Spinal cord (tissue), 10 donors: ENCODE data around the gene RGS4. TPM values are rescaled to one million over a fixed set of nuclear protein-coding genes. Genes with fewer than 3 reads are reported as not detected.
"Not testable (repeated sequence)": the region's sequence is repeated elsewhere in the genome, so short reads cannot be mapped to it uniquely, and the experiment has no call there.

Source experiments
- DNase-seq, 6 donors: peaks; one replicate each; pipeline versions ENCODE4 v3.0.0 to v3.0.0-alpha.2; 2013 to 2015; ENCODE audit warnings: low spot score in 6 of 6, low read depth in 4 of 6
- H3K27ac ChIP-seq: one replicate; pipeline ENCODE4 v1.5.1; 2013; ENCODE audit warnings: low read depth, low read length, control low read depth
- H3K27me3 ChIP-seq: one replicate; pipeline ENCODE4 v1.6.1; 2013; ENCODE audit warnings: low read length; ENCODE audit not compliant: control insufficient read depth, insufficient read depth
- H3K36me3 ChIP-seq: one replicate; pipeline ENCODE4 v1.6.1; 2013; ENCODE audit warnings: low read length; ENCODE audit not compliant: control insufficient read depth, insufficient read depth
- H3K4me1 ChIP-seq: one replicate; pipeline ENCODE4 v1.6.1; 2013; ENCODE audit warnings: low read length; ENCODE audit not compliant: control insufficient read depth, insufficient read depth
- H3K4me3 ChIP-seq: one replicate; pipeline ENCODE4 v1.5.1; 2013; ENCODE audit warnings: low read depth, low read length, control low read depth
- H3K9me3 ChIP-seq: one replicate; pipeline ENCODE4 v1.6.1; 2013; ENCODE audit warnings: low read length; ENCODE audit not compliant: control insufficient read depth, insufficient read depth
- WGBS: methylation state at CpG from one replicate; pipeline ENCODE4 v1.1.5; 2013; ENCODE audit warnings: missing lambda C conversion rate; ENCODE audit not compliant: insufficient coverage; 5-methylcytosine and 5-hydroxymethylcytosine counted together
- polyA plus RNA-seq, 2 donors: library from polyadenylated mRNA; unstranded; fragments of 120-200 nt; gene quantifications; one replicate each; pipeline ENCODE4 v1.2.1, GENCODE V29; 2013; ENCODE audit not compliant: insufficient read length in 2 of 2
- total RNA-seq, 2 donors: library from RNA; depleted of rRNA in 1 of 2; stranded (reverse); fragments of 120-200 nt in 1 of 2; fragments of >200 nt in 1 of 2; gene quantifications; one replicate each; pipeline versions ENCODE4 v1.2.3 to v1.2.4, GENCODE V29; 2013 to 2014
- donor health status: healthy.

The RGS4 gene
- total and polyA plus RNA-seq, 4 donors: 15.5 to 148 (median 37.9) TPM

DNA sequence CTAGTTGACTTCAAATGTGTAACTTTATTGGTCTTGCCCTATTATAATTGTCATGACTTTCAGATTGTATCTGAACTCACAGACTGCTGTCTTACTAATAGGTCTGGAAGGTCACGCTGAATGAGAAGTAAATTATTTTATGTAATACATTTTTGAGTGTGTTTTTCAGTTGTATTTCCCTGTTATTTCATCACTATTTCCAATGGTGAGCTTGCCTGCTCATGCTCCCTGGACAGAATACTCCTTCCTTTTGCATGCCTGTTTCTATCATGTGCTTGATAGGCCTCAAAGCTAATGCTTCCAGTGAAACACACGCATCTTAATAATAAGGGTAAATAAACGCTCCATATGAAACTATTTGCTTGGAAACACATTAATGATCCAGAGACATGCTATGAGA, 7.3 kb downstream of the RGS4 start:
- no peak overlapping the region for H3K4me3 ChIP-seq
- no CpG with 5 or more reads among the region's 3 CpGs for WGBS

GRCh38 chr1:163076981-163077761, 8.0 kb downstream of the RGS4 start:
- no CpG with 5 or more reads among the region's 5 CpGs for WGBS
- no peak for DNase-seq

More for the DNA sequence above, 7.3 kb downstream of the RGS4 start:
- no peak for DNase-seq
- Histone ChIP-seq H3K4me1 (no peaks in the 10 kb centered on the region), H3K27me3 (no peaks in the 10 kb centered on the region), H3K9me3 (no peaks in the 10 kb centered on the region), H3K27ac (no peak overlapping the region), H3K36me3 (no peaks in the 10 kb centered on the region)

DNA sequence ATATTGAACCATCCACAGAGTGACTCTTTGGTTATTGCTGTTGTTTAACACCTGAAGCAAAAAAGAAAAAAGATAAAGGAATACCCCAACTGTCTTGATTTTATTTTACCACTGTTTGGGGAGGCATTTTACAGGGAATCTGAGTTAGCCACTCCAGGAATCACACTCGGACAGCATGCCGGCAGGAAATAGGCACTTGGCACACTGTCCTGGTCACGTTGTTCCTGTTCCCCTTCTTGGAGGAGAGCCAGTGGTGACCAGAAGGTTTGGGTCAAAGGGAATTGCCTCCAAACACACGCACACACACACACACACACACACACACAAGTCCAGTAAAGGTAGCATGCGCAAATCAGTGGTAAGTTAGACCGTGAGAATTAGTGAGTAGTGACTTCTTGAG, 13.8 kb downstream of the RGS4 start:
- no peak for DNase-seq
- Histone ChIP-seq H3K4me3 (no peak overlapping the region), H3K9me3 (no peaks in the 10 kb centered on the region), H3K27me3 (no peaks in the 10 kb centered on the region), H3K4me1 (no peaks in the 10 kb centered on the region), H3K36me3 (no peaks in the 10 kb centered on the region), H3K27ac (no peak overlapping the region)
- WGBS: 86% methylated on average over 2 of the region's 6 CpGs

More at GRCh38 chr1:163076981-163077761, 8.0 kb downstream of the RGS4 start:
- no peaks in the 10 kb centered on the region for H3K4me1 ChIP-seq
- no peaks in the 10 kb centered on the region for H3K36me3 ChIP-seq
- no peaks in the 10 kb centered on the region for H3K27me3 ChIP-seq
- H3K27ac ChIP-seq: no peak overlapping the region
- no peak overlapping the region for H3K4me3 ChIP-seq
- no peaks in the 10 kb centered on the region for H3K9me3 ChIP-seq

DNA sequence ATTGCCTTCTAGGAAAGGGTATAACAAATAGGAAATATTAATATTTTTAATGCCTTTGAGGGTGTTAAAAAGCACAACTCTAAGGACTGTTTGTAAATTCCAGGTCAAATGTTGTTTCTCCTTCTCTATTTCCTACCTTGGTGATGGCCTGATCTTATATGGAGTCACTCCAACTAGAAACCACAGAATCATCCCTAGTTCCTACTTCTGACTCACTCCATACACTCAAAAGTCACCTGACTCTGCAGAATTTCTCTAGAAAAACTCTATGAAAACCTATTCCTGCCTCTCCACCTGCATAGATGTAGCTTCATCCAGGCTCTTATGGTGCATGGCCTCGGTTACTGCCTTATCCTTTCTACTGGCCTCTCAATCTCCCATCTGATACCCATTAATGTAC, 14.5 kb downstream of the RGS4 start:
- DNase-seq: no peak
- no peaks in the 10 kb centered on the region for H3K9me3 ChIP-seq
- H3K36me3 ChIP-seq: no peaks in the 10 kb centered on the region
- no peaks in the 10 kb centered on the region for H3K4me1 ChIP-seq
- H3K27ac ChIP-seq: no peak overlapping the region
- H3K4me3 ChIP-seq: no peak overlapping the region
- 100% methylated on average over 1 of the region's 1 CpG for WGBS
- H3K27me3 ChIP-seq: no peaks in the 10 kb centered on the region

DNA sequence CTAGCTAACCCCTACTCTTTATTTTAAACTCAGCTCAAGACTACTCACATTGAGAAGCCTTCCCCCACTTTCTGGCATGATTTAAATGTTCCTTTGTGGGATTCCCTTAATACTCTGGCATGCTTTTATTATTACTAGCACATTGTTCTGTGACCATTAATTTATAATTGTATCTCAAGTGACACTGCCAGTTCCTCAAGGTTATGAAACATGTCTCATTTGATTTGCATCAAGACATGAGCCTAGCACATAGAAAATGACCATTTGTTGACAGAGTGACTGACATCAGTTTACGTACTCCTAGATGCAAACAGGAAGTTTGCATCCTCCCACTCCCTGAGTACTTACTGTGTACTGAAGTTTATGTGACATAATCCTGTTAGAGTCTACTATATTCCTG, 15.2 kb downstream of the RGS4 start:
- Histone ChIP-seq H3K9me3 (no peaks in the 10 kb centered on the region), H3K27me3 (no peaks in the 10 kb centered on the region), H3K36me3 (no peaks in the 10 kb centered on the region), H3K4me1 (no peaks in the 10 kb centered on the region), H3K27ac (no peak overlapping the region), H3K4me3 (no peak overlapping the region)
- WGBS: no CpG with 5 or more reads among the region's 1 CpG
- DNase-seq: no peak

DNA sequence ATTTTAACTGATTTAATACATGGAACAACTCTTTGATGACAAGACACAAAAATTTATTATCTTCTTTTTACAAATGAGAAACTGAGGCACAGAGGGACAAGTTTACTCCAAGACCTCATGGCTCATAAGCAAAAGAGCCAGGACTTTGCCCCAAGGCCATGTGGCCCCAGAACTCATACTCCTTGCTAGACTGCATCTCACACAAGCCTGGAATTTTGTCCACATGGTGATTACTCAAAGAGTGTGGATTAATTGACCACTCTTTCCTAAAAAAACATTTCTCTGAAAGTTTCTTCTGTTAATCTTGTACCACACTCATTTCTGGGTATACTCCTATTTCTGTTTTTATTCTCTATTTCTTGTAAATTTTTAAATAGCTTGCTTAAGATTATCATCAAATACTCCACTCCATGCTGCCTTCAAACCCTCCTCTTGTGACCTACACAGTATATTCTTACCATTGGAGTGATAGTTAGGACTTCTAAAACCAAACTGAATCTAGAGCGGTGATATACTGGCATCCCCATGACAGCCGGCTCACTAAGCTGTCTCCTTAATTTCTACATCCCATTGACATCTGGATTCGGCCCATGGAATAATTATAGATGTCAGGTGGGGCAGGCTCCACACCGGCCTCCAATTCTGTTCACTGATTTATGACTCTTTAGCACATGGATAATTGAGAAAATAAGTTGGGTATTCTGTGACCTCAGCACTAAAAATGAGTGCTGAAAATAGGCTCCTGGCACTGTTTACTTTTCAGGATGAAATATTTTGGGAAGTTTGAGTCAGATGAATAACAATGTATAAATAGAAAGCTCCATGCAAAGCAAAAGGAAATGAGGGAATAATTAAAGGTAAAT, 16.1 kb downstream of the RGS4 start:
- Histone ChIP-seq H3K27me3 (no peaks in the 10 kb centered on the region), H3K27ac (no peak overlapping the region), H3K4me3 (no peak overlapping the region), H3K4me1 (no peaks in the 10 kb centered on the region), H3K9me3 (no peaks in the 10 kb centered on the region), H3K36me3 (no peaks in the 10 kb centered on the region)
- WGBS: no CpG with 5 or more reads among the region's 4 CpGs
- DNase-seq: no peak

GRCh38 chr1:163085904-163086268, 16.7 kb downstream of the RGS4 start:
- DNase-seq: no peak
- Histone ChIP-seq H3K27ac (no peak overlapping the region), H3K4me1 (no peaks in the 10 kb centered on the region), H3K9me3 (no peaks in the 10 kb centered on the region), H3K36me3 (no peaks in the 10 kb centered on the region), H3K27me3 (no peaks in the 10 kb centered on the region), H3K4me3 (no peak overlapping the region)
- WGBS: no CpG with 5 or more reads among the region's 2 CpGs

DNA sequence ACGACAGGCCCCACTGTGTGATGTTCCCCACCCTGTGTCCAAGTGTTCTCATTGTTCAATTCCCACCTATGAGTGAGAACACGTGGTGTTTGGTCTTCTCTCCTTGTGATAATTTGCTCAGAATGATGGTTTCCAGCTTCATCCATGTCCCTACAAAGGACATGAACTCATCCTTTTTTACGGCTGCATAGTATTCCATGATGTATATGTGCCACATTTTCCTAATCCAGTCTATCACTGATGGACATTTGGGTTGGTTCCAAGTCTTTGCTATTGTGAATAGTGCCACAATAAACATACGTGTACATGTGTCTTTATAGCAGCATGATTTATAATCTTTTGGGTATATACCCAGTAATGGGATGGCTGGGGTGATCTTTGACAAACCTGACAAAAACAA, 20.0 kb downstream of the RGS4 start:
- not testable (repeated sequence) for H3K27ac ChIP-seq, H3K9me3 ChIP-seq, H3K27me3 ChIP-seq, DNase-seq, H3K4me1 ChIP-seq, H3K4me3 ChIP-seq, H3K36me3 ChIP-seq
- WGBS: no CpG with 5 or more reads among the region's 4 CpGs

GRCh38 chr1:163090321-163090945, 21.3 kb downstream of the RGS4 start:
- Histone ChIP-seq H3K36me3 (no peaks in the 10 kb centered on the region), H3K27me3 (no peaks in the 10 kb centered on the region), H3K27ac (no peak overlapping the region), H3K4me1 (no peaks in the 10 kb centered on the region), H3K4me3 (no peak overlapping the region), H3K9me3 (no peaks in the 10 kb centered on the region)
- WGBS: no CpG with 5 or more reads among the region's 3 CpGs
- no peak for DNase-seq
